NCI-H1436 (cell line): Measurements from ENCODE around the gene PRLHR.

Experiments used
- DNase-seq: peaks from one replicate; lab custom pipeline; 2025; lab: John Stamatoyannopoulos, UW

The PRLHR gene

GRCh38 chr10:118563373-118563890 is 32.0 kb downstream of the PRLHR start:
- DNase-seq, result no peak

DNA sequence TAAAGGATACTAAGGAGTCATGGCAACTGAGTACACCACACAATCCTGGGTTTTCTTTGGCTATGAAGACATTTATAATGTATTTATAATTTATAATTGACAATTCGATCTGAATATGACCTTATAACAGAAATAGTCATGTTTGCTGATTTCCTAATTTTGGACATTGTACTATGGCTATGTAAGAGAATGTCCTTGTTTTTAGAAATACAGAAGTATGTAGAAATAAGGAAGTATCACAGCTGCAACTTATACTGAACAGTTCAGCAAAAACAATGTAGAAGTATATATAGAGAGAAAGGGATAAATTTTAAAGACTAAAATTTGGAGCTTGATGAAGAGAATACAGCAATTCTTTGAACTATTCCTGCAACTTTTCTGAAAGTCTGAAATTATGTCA is 32.6 kb downstream of the PRLHR start:
- no peak for DNase-seq

DNA sequence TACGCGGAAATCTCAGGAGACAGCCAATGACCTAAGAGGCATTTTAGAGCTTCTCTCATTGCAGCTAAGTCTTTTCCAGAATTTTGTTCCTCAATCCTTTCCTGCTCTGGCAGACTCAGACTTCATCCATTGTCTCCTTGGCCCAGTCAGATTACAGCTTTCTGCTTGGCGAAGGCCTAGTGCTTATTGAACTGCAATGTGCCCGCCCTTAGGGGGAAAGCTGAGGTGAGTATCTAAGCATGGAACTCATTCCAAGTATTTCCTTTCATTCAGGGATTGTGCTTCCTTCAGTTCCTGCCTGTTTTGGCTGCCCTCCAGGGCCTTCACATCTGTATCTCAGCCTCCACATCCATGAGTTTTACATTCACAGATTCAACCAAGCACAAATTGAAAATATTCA is 37.5 kb downstream of the PRLHR start:
- no peak for DNase-seq

GRCh38 chr10:118551535-118552100 is 43.8 kb downstream of the PRLHR start:
- DNase-seq, result no peak

GRCh38 chr10:118547282-118547681 is 48.2 kb downstream of the PRLHR start:
- no peak for DNase-seq

DNA sequence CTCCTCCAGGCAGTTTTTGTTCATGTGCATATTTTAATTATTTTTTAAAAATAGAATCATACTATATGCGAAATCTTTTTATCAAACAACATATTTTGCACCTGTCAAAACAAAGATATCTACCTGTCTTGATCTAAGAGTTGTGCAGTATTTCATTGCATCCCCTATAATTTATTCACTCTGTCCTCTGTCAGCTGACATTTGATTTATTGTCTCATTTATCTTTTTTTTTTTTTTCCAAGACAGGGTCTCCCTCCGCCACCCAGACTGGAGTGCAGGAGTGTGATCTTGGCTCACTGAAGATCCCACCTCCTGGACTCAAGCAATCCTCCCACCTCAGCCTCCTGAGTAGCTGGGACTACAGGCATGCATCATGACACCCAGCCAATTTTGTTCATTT is 49.0 kb downstream of the PRLHR start:
- DNase-seq, result no peak

DNA sequence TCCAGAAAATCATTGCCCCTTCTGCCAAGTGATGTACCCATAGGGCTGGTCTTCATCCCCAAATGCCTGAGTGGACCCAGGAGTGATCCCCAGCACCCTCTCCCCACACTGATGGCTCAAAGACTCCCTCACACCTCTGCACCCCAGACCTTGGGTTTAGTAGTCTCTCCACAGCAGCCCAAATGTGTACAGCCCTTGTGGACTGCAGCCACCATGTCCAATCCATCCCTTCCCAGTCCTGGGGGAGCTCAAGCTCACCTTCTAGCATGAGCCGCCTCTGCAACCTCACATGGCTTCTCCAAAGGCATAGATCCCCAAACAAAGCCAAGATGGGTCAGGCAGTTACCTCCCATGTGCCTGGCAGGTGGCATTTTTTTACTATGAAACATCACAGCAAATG is 50.1 kb downstream of the PRLHR start:
- DNase-seq, result no peak

DNA sequence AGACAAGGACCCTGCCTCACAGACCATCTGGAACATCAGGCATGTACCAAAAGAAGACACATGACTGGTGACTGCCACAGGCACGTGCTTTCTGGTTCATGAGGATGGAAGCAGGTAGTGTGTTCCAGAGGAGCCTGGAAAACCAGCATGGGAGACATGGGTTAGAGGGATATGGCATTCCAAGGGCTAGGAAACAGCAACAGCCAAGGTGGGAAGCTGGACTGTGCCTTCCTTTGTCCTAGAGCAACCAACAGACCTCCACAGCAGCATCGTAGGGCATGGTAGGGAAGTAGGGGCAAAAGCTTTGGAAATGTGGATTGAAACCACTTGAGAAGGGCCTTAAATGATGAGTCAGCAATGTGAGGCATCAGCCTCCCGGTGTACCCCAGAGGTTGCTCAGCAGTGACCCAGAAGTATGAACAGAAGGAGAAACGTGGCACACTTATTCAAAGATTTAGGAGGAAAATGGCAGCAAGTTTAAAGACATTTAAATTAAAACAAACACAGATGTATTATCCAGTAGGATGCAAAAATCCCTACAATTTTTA is 51.0 kb downstream of the PRLHR start:
- no peak for DNase-seq

DNA sequence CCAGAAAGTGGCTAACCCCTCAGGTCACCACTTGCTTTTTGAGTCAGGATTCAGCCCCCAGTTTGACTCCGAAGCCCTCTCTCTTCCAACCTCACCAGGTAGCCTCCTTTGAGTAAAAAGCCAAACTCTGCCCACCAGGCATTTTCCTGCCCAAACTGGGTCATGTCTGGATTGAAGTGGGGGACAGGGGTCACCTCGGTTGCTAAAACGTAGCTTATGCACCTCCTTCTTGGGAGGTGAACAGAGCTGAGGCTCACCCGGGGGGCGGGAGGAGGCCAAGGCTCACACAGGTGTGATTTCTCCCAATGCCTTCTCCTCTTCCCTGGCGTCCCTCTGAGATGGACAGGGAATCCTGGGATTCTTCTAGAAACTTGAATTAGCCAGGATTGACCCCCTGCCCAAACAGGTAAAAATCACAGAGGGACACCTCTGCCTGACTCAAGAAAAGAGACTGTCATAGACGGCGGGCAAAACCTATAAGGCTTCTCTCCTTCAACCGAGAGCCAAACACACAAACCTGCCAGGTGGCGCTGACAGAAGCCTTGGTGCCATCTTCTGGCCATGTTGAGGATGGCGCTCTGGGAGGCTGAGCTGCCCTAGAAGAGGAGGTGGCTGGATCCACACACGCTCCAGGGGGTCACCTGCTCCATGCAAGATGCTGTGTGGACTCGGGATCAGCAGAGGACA is 51.6 kb downstream of the PRLHR start:
- DNase-seq, result peak; percentile 84

- no peak for DNase-seq
These were observed 52.7 kb downstream of the PRLHR start for GRCh38 chr10:118542745-118543144.

DNA sequence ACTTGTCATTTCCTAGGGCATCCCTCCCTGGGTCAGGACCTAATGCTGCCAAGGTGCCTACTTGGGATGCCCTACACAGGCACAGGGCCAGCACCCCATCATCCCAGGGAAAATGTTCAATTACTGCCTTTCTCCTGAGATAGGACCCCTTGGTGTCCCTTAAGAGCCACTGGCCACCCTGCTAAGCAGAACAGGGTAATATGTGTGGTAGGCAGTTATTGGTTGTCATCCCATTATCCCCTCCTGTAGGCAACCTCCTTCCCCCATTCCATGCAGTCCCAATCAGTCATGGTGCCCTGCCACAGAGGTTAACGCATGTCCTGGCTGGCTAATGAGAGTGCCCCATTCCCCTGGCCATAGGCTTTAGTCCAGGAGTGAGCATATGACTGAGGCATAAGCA is 53.2 kb downstream of the PRLHR start:
- DNase-seq, result no peak

GRCh38 chr10:118541718-118542117 is 53.7 kb downstream of the PRLHR start:
- no peak for DNase-seq
